WI38 (cell line): ENCODE data around the gene TP63.

ENCODE experiments used
- H3K4me3 ChIP-seq: 2 replicates; pipeline ENCODE4 v1.5.1; 2011; ENCODE audit warnings: low read depth, mild to moderate bottlenecking, control low read depth, low read length
- CTCF ChIP-seq: IDR thresholded peaks from 2 replicates; pipeline ENCODE4 v1.5.1; 2012; ENCODE audit warnings: low read depth, mild to moderate bottlenecking, control low read depth, low read length

Gene TP63

GRCh38 chr3:189690237-189690636 is 59.0 kb downstream of the TP63 start:
- no peak overlapping the region for H3K4me3 ChIP-seq
- TF ChIP-seq CTCF = no peak

DNA sequence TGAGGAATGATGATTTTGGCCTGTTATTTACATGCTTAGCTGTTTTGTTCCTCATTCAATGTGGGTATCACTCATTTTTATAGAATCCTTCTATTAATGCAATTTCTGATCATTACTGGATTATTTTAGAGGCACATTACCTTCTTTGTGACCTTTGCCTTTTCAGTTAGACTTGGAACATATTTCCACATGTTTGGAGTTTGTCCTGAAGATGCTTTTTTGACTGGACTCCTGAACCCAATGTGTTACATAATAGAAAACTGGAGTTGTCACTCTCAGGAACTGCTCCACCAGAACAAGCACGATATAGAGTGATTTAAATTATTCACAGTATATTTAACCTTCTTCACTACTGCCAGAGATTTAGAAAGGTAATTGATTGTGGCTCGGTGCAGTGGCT is 59.5 kb downstream of the TP63 start:
- no peak overlapping the region for H3K4me3 ChIP-seq
- TF ChIP-seq CTCF = no peak

DNA sequence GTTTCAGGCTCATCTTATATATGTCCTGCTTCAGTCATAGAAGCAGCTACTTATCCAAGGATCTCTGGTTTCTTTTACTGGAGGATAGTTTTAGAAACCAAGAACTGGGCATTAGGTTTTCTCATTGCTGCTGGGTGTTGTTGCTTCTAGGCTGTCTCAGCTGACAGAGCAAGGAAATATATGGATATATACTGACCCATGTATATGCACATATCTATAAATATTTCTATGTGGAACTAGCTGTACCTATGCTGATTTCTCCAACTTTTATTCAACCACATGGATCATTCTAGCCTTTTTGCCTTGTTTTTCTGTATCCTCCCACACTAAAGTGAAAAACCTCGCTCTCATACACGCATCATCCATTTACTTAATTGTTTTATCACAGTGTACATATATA is 64.2 kb downstream of the TP63 start:
- no peak for TF ChIP-seq CTCF

DNA sequence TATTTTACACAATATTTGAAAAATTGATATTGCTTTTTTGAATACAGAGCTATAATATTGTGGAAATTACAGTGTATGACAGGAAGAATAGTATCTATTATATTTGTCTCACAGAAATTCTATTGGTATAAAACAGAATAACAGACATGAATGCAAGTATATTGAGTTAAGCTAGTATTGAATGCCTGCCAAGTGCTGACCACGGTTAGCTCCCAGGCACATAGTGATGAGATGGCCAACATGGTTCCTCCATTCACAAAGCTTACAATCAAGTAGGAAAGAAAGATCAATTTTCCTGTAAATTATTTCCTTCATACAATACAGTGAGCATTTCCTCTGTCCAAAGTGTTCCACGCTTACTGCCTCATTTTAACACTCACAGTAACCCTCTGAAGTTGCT is 67.6 kb downstream of the TP63 start:
- TF ChIP-seq CTCF = no peak
- no peak overlapping the region for H3K4me3 ChIP-seq

More for the DNA sequence above, 64.2 kb downstream of the TP63 start:
- no peak overlapping the region for H3K4me3 ChIP-seq

DNA sequence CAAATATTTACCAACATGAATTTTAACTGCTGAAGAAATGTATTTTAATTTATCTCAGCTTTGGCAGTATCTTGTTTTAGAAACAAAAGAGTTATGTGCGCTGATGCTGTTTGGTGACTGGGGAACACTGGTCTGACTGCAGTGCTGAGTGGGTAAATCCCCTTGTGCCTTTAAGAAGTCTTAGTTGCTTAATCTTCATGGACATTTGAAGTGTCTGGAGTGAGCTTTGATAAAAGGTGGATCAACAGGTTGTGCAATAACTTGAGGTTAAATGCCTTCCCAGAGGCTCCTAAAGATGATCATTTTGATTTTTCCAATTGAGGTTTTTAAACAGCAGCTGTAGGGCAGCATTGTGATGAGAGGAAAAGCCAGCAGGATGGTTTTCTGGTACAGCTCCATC is 68.7 kb downstream of the TP63 start:
- TF ChIP-seq CTCF = no peak
- no peak overlapping the region for H3K4me3 ChIP-seq

- no peak for TF ChIP-seq CTCF
Observed at GRCh38 chr3:189702066-189702646, 71.0 kb downstream of the TP63 start.

DNA sequence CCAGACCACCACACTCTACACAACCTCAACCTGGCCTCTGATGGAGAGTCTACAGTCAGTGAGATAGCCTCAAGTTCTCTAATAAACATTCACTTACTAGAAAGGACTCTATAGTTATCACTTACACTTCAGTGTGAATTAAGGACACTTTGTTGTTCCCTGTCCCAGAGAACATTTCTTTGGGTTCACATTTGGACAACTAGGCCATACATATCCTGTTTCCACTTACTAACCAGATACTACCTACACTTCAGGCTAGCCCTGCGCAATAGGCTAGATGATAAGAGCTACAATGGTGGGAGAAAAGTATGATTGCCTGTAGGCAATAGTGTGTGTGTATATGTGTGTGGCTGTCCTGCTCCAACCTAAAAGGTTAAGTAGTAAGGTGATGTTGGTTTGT is 72.7 kb downstream of the TP63 start:
- no peak for TF ChIP-seq CTCF

More at GRCh38 chr3:189702066-189702646, 71.0 kb downstream of the TP63 start:
- no peak overlapping the region for H3K4me3 ChIP-seq

More for the DNA sequence above, 72.7 kb downstream of the TP63 start:
- H3K4me3 ChIP-seq = no peak overlapping the region
